K562 (cell line): ENCODE results near the gene PDE9A. TPM values are rescaled to one million over a fixed set of nuclear protein-coding genes. Genes with fewer than 3 reads are reported as not detected.

Experiments used
- ARID3B ChIP-seq: fragments of 250-450 bp; sonication (Bioruptor Pico); IDR thresholded peaks from 2 replicates; pipeline ENCODE4 v1.4.0; 2020; ENCODE audit warnings: borderline replicate concordance
- HLTF ChIP-seq: fragments of 450-650 bp; IDR thresholded peaks from 2 replicates; pipeline ENCODE4 v1.6.1; 2016
- PHB2 ChIP-seq: fragments of 450-650 bp; IDR thresholded peaks from 2 replicates; pipeline ENCODE4 v1.6.1; 2017; ENCODE audit warnings: low read depth
- ZC3H4 ChIP-seq: sonication (generic); formaldehyde crosslinking; IDR thresholded peaks from 2 replicates; pipeline ENCODE4 v1.9.0; 2021; ENCODE audit warnings: missing genetic modification reagents, borderline replicate concordance
- polyA plus RNA-seq, 8 experiments: library from polyadenylated mRNA; depleted of rRNA in 4 of 8; stranded (reverse) in 5 of 8; unstranded in 3 of 8; fragments of >200 nt; fragmentation: Nextera tagmentation in 2 of 8; fragmentation: Illumina TruSeq in 1 of 8; extraction: Ambion mirVana in 2 of 8; extraction: Trizol in 1 of 8; gene quantifications; 2 replicates each; pipeline versions ENCODE4 v1.2.1 to v1.2.3, GENCODE V29; 2011 to 2014; ENCODE audit warnings: inconsistent platforms in 1 of 8, missing spikeins in 1 of 8
- total RNA-seq, 7 experiments: library from RNA; depleted of rRNA in 6 of 7; stranded (reverse); fragments of >200 nt in 6 of 7; fragmentation: Illumina TruSeq in 2 of 7; extraction: Trizol in 2 of 7; gene quantifications; 2 replicates each; pipeline versions ENCODE4 v1.2.1 to v1.2.3, GENCODE V29; 2011 to 2021; ENCODE audit warnings: low replicate concordance in 1 of 7
- TF ChIP-seq, protein P1 (sequence below), 2 experiments: fragments of 450-650 bp; formaldehyde crosslinking in 1 of 2; IDR thresholded peaks; 2 replicates each; pipeline versions ENCODE4 v1.4.0 to v1.6.1; 2014 to 2020; ENCODE audit warnings: mild to moderate bottlenecking in 2 of 2, borderline replicate concordance in 1 of 2, low read depth in 1 of 2

Gene PDE9A
- total and polyA plus RNA-seq, 9 of the 15 experiments (the other 6 are each of a cell fraction or from before 2014, with no cell fraction given) = 0.07 to 0.27 TPM; not detected in 7

DNA sequence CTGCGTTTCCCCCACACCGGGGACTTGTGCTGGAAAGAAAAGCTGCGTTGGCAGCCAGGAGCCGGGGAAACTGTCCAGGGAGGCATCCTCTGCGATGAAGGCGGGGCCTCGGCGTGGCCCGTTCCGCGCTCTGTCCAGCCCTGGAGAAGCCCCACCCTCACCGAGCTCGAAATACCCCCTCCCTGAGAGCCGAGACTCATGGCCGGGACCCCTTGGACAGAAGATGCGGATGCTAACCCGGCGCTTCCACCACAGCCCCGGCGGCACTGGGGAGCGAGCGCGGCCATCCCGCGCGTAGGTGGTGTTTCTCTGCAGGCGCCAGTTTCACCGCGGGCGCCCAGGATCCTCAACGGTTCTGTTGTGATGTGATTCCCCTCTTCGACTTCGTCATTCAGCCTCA, 31.6 kb downstream of the PDE9A start (continued):
- TF ChIP-seq ARID3B = no peak
- no peak for TF ChIP-seq ZC3H4
- TF ChIP-seq, protein P1, sequence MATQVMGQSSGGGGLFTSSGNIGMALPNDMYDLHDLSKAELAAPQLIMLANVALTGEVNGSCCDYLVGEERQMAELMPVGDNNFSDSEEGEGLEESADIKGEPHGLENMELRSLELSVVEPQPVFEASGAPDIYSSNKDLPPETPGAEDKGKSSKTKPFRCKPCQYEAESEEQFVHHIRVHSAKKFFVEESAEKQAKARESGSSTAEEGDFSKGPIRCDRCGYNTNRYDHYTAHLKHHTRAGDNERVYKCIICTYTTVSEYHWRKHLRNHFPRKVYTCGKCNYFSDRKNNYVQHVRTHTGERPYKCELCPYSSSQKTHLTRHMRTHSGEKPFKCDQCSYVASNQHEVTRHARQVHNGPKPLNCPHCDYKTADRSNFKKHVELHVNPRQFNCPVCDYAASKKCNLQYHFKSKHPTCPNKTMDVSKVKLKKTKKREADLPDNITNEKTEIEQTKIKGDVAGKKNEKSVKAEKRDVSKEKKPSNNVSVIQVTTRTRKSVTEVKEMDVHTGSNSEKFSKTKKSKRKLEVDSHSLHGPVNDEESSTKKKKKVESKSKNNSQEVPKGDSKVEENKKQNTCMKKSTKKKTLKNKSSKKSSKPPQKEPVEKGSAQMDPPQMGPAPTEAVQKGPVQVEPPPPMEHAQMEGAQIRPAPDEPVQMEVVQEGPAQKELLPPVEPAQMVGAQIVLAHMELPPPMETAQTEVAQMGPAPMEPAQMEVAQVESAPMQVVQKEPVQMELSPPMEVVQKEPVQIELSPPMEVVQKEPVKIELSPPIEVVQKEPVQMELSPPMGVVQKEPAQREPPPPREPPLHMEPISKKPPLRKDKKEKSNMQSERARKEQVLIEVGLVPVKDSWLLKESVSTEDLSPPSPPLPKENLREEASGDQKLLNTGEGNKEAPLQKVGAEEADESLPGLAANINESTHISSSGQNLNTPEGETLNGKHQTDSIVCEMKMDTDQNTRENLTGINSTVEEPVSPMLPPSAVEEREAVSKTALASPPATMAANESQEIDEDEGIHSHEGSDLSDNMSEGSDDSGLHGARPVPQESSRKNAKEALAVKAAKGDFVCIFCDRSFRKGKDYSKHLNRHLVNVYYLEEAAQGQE (IDR thresholded peaks at IDR 0.05; ENCODE audit: borderline replicate concordance) = no peak
- TF ChIP-seq, protein P1 (CRISPR knock-in tag; IDR thresholded peaks at IDR 0.05; ENCODE audit: low read depth) = no peak
- no peak for TF ChIP-seq PHB2
- no peak for TF ChIP-seq HLTF
